ENCODE results near the gene PCDHB11.
"Not testable (repeated sequence)": the region's sequence is repeated elsewhere in the genome, so short reads cannot be mapped to it uniquely, and the experiment has no call there.

- TF ChIP-seq SNRNP70 (optimal IDR thresholded peaks at IDR 0.05; ENCODE audit: low read depth, low read length); FOSL1 (tag; conservative IDR thresholded peaks at IDR 0.05); CTCF (IDR thresholded peaks at IDR 0.05 in 2 of 3, conservative IDR thresholded peaks at IDR 0.05 in 1 of 3; ENCODE audit: insufficient read depth in 2 of 3, low read depth in 1 of 3, low read length in 3 of 3); KAT7 (CRISPR knock-in tag; IDR thresholded peaks at IDR 0.05; ENCODE audit: borderline replicate concordance); UBTF (IDR thresholded peaks at IDR 0.05; ENCODE audit: borderline replicate concordance in 1 of 2, low read depth in 2 of 2, low read length in 2 of 2); TAF1 (IDR thresholded peaks at IDR 0.05; ENCODE audit: control insufficient read depth, extremely low read depth, insufficient read depth, low read length, severe bottlenecking); HDGF (IDR thresholded peaks at IDR 0.05); MLLT1 (IDR thresholded peaks at IDR 0.05); POLR2AphosphoS5 (IDR thresholded peaks at IDR 0.05; ENCODE audit: control insufficient read depth, insufficient read depth, low read depth, low read length); PCBP1 (IDR thresholded peaks at IDR 0.05; ENCODE audit: low read depth, low read length, poor library complexity, severe bottlenecking); ZNF449 (CRISPR knock-in tag; IDR thresholded peaks at IDR 0.05); ZFP1 (CRISPR knock-in tag; IDR thresholded peaks at IDR 0.05); ZNF274 (IDR thresholded peaks at IDR 0.05; ENCODE audit: borderline replicate concordance, low read depth, low read length): not testable (repeated sequence)
Measured at GRCh38 chr5:141188682-141189081, 10.7 kb upstream of the PCDHB11 start.
